Skeletal muscle tissue (tissue), 4 donors: ENCODE data around the gene GBF1. TPM values are rescaled to one million over a fixed set of nuclear protein-coding genes. Genes with fewer than 3 reads are reported as not detected.

ENCODE experiments used
- H3K27ac ChIP-seq: one replicate; pipeline ENCODE4 v1.7.0; 2013; ENCODE audit warnings: mild to moderate bottlenecking, low read depth, low read length, inconsistent platforms
- H3K27me3 ChIP-seq, 3 donors: one replicate each; pipeline ENCODE4 v1.7.0; 2013; ENCODE audit warnings: low read length in 3 of 3; ENCODE audit not compliant: control insufficient read depth in 3 of 3, insufficient read depth in 3 of 3
- H3K36me3 ChIP-seq, 3 donors: one replicate each; pipeline ENCODE4 v1.7.0; 2013; ENCODE audit warnings: low read length in 3 of 3; ENCODE audit not compliant: control insufficient read depth in 3 of 3, insufficient read depth in 3 of 3
- H3K4me1 ChIP-seq, 3 donors: one replicate each; pipeline ENCODE4 v1.7.0; 2013; ENCODE audit warnings: low read length in 3 of 3, mild to moderate bottlenecking in 3 of 3; ENCODE audit not compliant: control insufficient read depth in 3 of 3, insufficient read depth in 3 of 3
- H3K4me3 ChIP-seq, 3 donors: one replicate each; pipeline ENCODE4 v1.7.0; 2013; ENCODE audit warnings: low read length in 3 of 3
- H3K9ac ChIP-seq, 3 donors: one replicate each; pipeline ENCODE4 v1.7.0; 2013; ENCODE audit warnings: low read length in 3 of 3, mild to moderate bottlenecking in 3 of 3, moderate library complexity in 2 of 3, low read depth in 1 of 3
- H3K9me3 ChIP-seq, 3 donors: one replicate each; pipeline ENCODE4 v1.7.0; 2013; ENCODE audit warnings: low read length in 3 of 3; ENCODE audit not compliant: control insufficient read depth in 3 of 3
- total RNA-seq: library from RNA; depleted of rRNA; stranded (reverse); fragments of >200 nt; gene quantifications from one replicate; pipeline ENCODE4 v1.2.3, GENCODE V29; 2014
- donor health status: Osteomylitis.

The GBF1 gene
- total RNA-seq, 1 donor from 2014 or later = 17.7 TPM

DNA sequence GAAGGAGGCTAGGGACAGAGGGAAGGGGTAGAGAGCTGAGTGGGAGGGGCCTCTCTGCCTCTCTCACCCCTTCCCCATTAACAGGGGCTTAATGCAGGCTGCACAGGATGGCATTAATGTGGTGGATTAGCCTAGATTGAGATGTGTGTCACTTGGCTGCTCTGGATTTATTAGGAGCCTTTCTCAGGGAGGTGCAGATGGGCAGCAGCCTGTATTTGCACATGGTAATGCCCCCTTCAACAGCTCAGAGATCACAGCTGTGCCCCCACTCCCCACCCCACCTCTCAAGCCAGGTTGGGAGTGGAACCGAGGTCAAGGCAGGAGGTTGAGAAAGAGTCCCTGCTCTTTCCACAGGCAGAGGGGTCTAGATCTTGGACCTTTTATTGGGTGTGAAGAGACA lies 11.3 kb upstream of the GBF1 start:
- H3K36me3 ChIP-seq = no peaks in the 10 kb centered on the region
- peaks cover 8 to 59% (median 57%) of the 10 kb centered on the region in 3 donors for H3K4me1 ChIP-seq
- H3K9me3 ChIP-seq = no peaks in the 10 kb centered on the region
- peaks cover 0 to 11% (median 7%) of the 10 kb centered on the region in 3 donors for H3K27me3 ChIP-seq
- H3K4me3 ChIP-seq = no peak overlapping the region
- no peak overlapping the region for H3K27ac ChIP-seq
- H3K9ac ChIP-seq = peak overlapping the region in 2 of 3 donors; percentile 51 to 60

DNA sequence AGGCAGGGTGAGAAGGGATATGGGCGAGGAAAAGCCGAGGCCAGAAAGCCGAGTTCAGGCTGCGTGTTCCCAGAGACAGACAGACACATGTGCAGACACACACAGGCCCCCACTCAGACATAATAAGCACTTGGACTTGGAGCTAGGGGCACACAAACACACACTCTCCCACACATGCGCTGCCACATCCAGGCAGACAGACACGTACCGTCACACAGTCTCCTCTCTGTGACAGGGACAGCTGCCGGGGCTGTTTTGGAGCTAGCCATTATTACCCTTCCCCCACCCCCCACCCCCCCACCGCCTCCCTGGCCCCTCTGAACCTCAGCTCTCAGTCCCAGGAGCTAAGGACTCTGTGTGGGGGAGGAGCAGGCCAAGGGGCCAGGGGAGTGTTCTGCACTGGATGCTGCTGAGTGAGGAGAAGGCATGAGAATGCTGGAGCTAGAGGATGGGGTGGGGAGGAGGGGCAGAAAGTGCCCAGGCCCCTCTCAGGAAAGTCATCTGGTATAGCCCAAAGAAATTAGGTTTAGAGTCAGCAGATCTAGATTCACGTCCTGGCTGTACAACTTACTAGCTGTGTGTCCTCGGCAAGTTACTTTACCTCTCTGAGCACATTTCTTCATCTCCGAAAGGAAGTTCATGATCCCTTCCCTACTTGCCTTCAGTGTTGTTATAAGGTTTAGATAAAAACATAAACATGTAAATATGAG lies 10.3 kb upstream of the GBF1 start:
- Histone ChIP-seq H3K4me3 (peak overlapping the region in 1 of 3 donors; percentile 29), H3K9ac (peak overlapping the region in 2 of 3 donors; percentile 38 to 60), H3K27ac (no peak overlapping the region), H3K4me1 (peaks cover 8 to 64% (median 61%) of the 10 kb centered on the region in 3 donors), H3K27me3 (peaks cover 0 to 11% (median 6%) of the 10 kb centered on the region in 3 donors), H3K9me3 (no peaks in the 10 kb centered on the region), H3K36me3 (no peaks in the 10 kb centered on the region)

DNA sequence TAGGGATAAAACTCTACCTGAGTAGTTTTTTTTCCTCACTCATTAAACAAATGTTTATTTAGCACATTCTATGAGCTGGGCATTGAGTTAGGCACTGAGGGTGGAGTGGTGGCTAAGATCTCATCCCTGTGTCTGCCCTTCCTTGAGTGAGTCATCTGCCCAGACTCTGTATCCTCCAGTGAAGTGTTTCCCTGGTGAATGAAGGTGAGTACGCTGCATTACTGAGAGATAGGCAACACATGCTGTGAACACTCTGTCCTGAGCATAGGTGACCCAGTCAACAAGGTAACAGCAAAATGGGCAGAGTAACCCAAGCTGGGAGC lies 9.8 kb upstream of the GBF1 start:
- no peaks in the 10 kb centered on the region for H3K9me3 ChIP-seq
- no peak overlapping the region for H3K27ac ChIP-seq
- H3K4me1 ChIP-seq = peaks cover 9 to 65% (median 62%) of the 10 kb centered on the region in 3 donors

DNA sequence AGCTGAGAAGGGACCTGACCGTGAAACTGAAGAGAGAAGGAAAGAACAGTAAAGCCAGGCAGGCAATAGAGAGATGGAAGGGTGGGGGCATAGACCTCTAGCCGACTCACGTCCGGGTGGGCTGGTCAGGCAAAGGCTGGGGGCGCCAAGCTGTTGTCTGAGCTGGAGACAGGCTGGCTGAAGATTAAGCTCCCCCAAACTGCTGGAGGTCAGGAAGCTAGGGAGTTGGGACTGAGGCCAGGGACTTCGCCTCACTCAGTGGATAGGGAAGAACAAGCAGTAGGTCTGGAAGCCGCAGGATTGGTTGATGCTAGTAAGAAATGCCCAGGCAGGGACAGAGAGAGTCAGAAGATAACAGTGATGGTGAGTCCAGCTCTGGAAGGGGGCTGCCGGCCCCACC lies 9.3 kb upstream of the GBF1 start:
- H3K4me3 ChIP-seq = no peak overlapping the region
- no peak overlapping the region for H3K27ac ChIP-seq
- H3K27me3 ChIP-seq = peaks cover 2 to 7% (median 6%) of the 10 kb centered on the region in 3 donors
- H3K36me3 ChIP-seq = no peaks in the 10 kb centered on the region
- no peaks in the 10 kb centered on the region for H3K9me3 ChIP-seq
- peaks cover 13 to 70% (median 65%) of the 10 kb centered on the region in 3 donors for H3K4me1 ChIP-seq
- peak overlapping the region in 1 of 3 donors; percentile 50 for H3K9ac ChIP-seq

More for the DNA sequence above, 9.8 kb upstream of the GBF1 start:
- Histone ChIP-seq H3K36me3 (no peaks in the 10 kb centered on the region), H3K27me3 (peaks cover 0 to 11% (median 6%) of the 10 kb centered on the region in 3 donors), H3K4me3 (peak overlapping the region in 1 of 3 donors; percentile 29), H3K9ac (peak overlapping the region in 1 of 3 donors; percentile 50)

DNA sequence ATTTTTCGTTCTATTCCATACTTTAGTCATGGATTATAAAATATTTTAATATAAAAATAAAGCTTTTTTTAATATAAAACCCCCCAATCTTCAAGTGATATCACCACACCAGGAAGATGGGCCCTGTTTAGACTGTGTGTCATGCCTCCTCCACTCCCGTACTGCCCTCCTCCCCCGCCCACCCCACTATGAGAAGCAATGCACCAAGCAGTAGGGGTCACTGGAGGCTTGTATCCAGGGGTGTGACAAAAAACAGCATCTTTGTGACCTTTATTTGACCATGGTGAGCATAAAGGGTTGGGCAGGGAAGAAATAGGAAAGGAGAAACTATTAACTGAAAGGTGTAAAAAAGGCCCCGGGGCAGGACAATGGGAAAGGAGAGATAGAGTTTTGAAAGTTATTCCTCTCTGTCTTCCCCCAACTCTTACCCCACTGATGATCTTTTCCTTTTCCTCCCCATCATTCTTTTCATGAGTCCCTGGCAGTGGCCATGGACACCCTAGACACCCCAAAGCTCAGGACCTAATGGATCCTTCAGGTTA lies 7.5 kb upstream of the GBF1 start:
- H3K4me3 ChIP-seq = no peak overlapping the region
- no peaks in the 10 kb centered on the region for H3K36me3 ChIP-seq
- H3K27ac ChIP-seq = no peak overlapping the region
- H3K9ac ChIP-seq = no peak overlapping the region
- H3K9me3 ChIP-seq = no peaks in the 10 kb centered on the region
- H3K4me1 ChIP-seq = peaks cover 25 to 82% (median 75%) of the 10 kb centered on the region in 3 donors
- H3K27me3 ChIP-seq = peaks cover 0 to 5% (median 3%) of the 10 kb centered on the region in 3 donors

DNA sequence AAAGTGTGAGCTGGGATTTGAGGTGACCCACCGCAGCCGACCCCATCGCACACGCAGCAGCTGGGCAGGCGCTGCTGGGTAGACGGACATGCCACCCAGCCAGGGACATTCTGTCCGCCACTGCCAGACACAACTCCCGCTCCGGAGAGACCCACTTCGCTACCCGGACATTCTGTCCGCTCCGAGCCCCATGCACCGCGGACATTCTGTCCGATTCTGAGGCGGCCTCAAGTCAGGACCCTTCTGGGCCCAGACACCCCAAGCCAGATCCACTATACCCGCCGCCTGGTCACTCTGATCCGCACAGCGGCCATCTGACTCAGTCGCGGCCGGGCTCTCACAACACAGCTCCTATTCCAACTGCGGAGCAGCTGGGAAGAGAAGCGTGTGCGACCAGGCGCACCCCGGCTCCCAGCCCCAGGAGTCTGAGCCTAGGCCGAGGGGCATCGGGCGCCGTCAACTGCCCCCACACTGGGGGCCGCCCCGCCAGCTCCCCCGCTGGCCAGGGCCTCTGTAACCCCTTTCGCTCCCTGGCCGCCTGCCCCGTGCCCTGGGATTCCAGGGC lies 4.8 kb upstream of the GBF1 start:
- Histone ChIP-seq H3K27ac (peak overlapping the region; percentile 84), H3K36me3 (no peaks in the 10 kb centered on the region), H3K9ac (peak overlapping the region; percentile 87 to 90 (median 89)), H3K9me3 (no peaks in the 10 kb centered on the region), H3K4me3 (peak overlapping the region; percentile 84 to 89 (median 87)), H3K27me3 (peaks cover 0 to 3% (median 0%) of the 10 kb centered on the region in 3 donors), H3K4me1 (peaks cover 36 to 74% (median 72%) of the 10 kb centered on the region in 3 donors)

DNA sequence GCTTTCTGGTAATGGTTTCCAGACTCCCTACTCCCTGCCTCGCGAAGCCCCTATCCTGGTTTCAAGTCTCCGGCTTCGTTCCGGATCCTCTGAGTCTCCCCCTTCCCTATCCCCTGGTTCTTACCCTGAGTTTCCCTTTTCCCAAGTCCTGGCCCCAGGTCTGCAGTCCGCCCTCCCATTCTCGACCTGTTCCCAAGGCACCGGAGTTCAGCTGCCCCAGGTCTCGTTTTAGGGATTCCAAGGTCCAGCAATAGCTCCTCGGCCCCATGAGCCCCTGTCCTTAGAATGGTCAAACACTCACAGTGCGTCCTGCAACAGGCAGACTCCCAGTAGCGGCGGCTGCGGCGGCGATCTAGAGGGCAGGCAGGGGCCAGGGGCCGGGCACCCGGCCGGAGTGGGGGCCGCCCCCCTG lies 4.3 kb upstream of the GBF1 start:
- Histone ChIP-seq H3K27me3 (peaks cover 0 to 3% (median 0%) of the 10 kb centered on the region in 3 donors), H3K4me1 (peaks cover 34 to 71% (median 68%) of the 10 kb centered on the region in 3 donors), H3K27ac (peak overlapping the region; percentile 84), H3K9ac (peak overlapping the region; percentile 87 to 90 (median 89)), H3K4me3 (peak overlapping the region; percentile 84 to 89 (median 87)), H3K36me3 (no peaks in the 10 kb centered on the region), H3K9me3 (no peaks in the 10 kb centered on the region)

DNA sequence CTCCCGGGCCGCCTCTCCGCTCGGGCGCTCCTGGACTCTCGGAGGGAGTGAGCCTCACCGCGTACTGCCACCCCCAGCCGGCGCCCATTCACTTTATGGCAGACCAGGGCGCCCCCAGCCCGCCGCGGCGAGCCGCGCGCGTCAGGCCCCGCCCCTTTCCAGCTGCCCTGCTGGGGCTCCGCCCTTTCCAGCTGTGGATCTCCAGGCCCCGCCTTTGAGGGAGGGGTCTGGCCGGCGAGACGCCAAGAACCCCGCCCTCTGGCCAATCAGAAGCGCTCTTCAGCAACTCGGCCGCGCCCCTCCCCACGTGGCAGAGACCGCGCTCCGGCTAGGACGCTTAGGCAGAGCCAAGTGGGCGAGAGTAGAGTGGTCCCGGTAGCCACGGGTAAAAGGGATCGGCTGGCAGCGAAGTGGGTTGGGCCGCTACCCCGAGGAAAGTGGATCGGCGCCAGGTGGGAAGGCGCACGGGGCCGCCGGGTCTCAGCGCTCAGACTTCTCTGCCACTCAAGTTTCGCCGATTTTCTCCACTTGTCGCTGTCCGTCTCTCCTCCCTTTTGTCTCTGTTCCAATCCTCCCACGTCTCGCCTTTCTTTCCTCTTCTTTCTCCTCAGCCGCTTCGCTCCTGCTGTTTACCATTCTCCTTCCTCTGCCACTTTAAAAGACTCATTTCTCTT lies 3.8 kb upstream of the GBF1 start, which contains the start of gene PITX3:
Gene PITX3, minus strand, starts transcription at position 69 of the 674 bp plus-strand sequence. CDS start 9,432 bp downstream, outside the sequence.
- H3K36me3 ChIP-seq = no peaks in the 10 kb centered on the region
- H3K27me3 ChIP-seq = peaks cover 0 to 3% (median 0%) of the 10 kb centered on the region in 3 donors
- H3K9ac ChIP-seq = peak within 1 kb of the TSS; percentile 87 to 90 (median 89)
- H3K9me3 ChIP-seq = no peaks in the 10 kb centered on the region
- peak within 1 kb of the TSS; percentile 84 for H3K27ac ChIP-seq
- peaks cover 38 to 71% (median 68%) of the 10 kb centered on the region in 3 donors for H3K4me1 ChIP-seq
- H3K4me3 ChIP-seq = peak within 1 kb of the TSS; percentile 84 to 89 (median 87)

DNA sequence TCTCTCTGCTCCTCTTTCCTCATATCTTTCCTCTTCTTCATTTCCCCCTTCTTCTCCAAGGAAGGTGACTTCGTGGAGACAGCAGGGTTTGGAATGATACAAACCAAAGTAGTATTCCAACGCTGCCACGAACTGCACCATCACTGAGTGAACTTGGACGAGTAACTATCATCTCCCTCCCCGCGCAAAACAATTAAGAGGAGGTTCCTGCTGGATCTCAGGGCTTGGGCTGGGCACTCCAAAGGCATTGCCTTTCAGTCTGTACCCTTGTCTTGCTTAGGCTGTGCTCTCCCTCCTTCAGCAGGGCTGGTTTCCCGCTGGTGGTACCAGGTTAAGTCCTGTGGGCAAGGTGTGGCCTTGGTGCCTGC lies 3.2 kb upstream of the GBF1 start:
- no peaks in the 10 kb centered on the region for H3K36me3 ChIP-seq
- H3K4me3 ChIP-seq = peak overlapping the region; percentile 62 to 87 (median 84)
- peak overlapping the region; percentile 84 for H3K27ac ChIP-seq
- no peaks in the 10 kb centered on the region for H3K9me3 ChIP-seq
- H3K4me1 ChIP-seq = peaks cover 44 to 71% (median 68%) of the 10 kb centered on the region in 3 donors
- H3K27me3 ChIP-seq = peaks cover 0 to 3% (median 0%) of the 10 kb centered on the region in 3 donors
- H3K9ac ChIP-seq = peak overlapping the region; percentile 62 to 89 (median 70)
